Keratinocyte (primary cell): ENCODE measurements around the gene TMEM266. TPM values are rescaled to one million over a fixed set of nuclear protein-coding genes. Genes with fewer than 3 reads are reported as not detected.

Experiments
- DNase-seq: peaks from one replicate; pipeline ENCODE4 v3.0.0-alpha.2; 2011; ENCODE audit warnings: low read depth, missing footprints, low spot score
- FAIRE-seq: peaks from 2 replicates; lab custom pipeline; 2011; peaks lifted over from hg19 to GRCh38; lab: Jason Lieb, UNC
- H2AFZ ChIP-seq: 2 replicates; pipeline ENCODE4 v1.6.0; 2012; ENCODE audit warnings: low read length, control low read depth, inconsistent platforms; ENCODE audit not compliant: control insufficient read depth
- H3K27ac ChIP-seq: 2 replicates; pipeline ENCODE4 v1.5.1; 2011; ENCODE audit warnings: low read length; ENCODE audit not compliant: control insufficient read depth, insufficient read depth
- H3K27me3 ChIP-seq: 3 replicates; pipeline ENCODE4 v1.6.0; 2011; ENCODE audit warnings: low read length; ENCODE audit not compliant: control insufficient read depth, insufficient read depth; ENCODE audit errors: extremely low read depth
- H3K36me3 ChIP-seq, 2 experiments: 2 replicates in 1 of 2; 3 replicates in 1 of 2; pipeline ENCODE4 v1.5.1; 2011; ENCODE audit warnings: low read length in 2 of 2, mild to moderate bottlenecking in 1 of 2; ENCODE audit not compliant: control insufficient read depth in 2 of 2, insufficient read depth in 2 of 2; ENCODE audit errors: extremely low read depth in 1 of 2
- H3K4me1 ChIP-seq: 3 replicates; pipeline ENCODE4 v1.5.1; 2011; ENCODE audit warnings: low read length; ENCODE audit not compliant: control insufficient read depth, insufficient read depth; ENCODE audit errors: extremely low read depth
- H3K4me2 ChIP-seq: 3 replicates; pipeline ENCODE4 v1.6.0; 2011; ENCODE audit warnings: low read depth, low read length; ENCODE audit not compliant: control insufficient read depth, insufficient read depth; ENCODE audit errors: extremely low read depth
- H3K4me3 ChIP-seq, 3 experiments: fragments of 200-600 bp in 1 of 3; sonication (generic) in 1 of 3; 2 replicates in 2 of 3; 3 replicates in 1 of 3; pipeline ENCODE4 v1.5.1; 2011 to 2016; ENCODE audit warnings: low read length in 3 of 3, mild to moderate bottlenecking in 3 of 3, control low read depth in 2 of 3, inconsistent platforms in 1 of 3, low read depth in 1 of 3, mixed read lengths in 1 of 3, mixed run types in 1 of 3, moderate library complexity in 1 of 3; ENCODE audit not compliant: control insufficient read depth in 2 of 3, insufficient read depth in 2 of 3; ENCODE audit errors: extremely low read depth in 1 of 3
- H3K79me2 ChIP-seq: 2 replicates; pipeline ENCODE4 v1.6.0; 2012; ENCODE audit warnings: low read length; ENCODE audit not compliant: control insufficient read depth, insufficient read depth
- H3K9ac ChIP-seq: 3 replicates; pipeline ENCODE4 v1.6.0; 2011; ENCODE audit warnings: low read length; ENCODE audit not compliant: control insufficient read depth, insufficient read depth; ENCODE audit errors: extremely low read depth
- H3K9me1 ChIP-seq: 3 replicates; pipeline ENCODE4 v1.6.0; 2011; ENCODE audit warnings: low read length; ENCODE audit not compliant: control insufficient read depth, insufficient read depth; ENCODE audit errors: extremely low read depth
- H3K9me3 ChIP-seq: 2 replicates; pipeline ENCODE4 v1.5.1; 2012; ENCODE audit warnings: low read depth, low read length; ENCODE audit not compliant: control insufficient read depth
- H4K20me1 ChIP-seq: 3 replicates; pipeline ENCODE4 v1.6.0; 2011; ENCODE audit warnings: low read length; ENCODE audit not compliant: control insufficient read depth, insufficient read depth; ENCODE audit errors: extremely low read depth
- EZH2 ChIP-seq: IDR thresholded peaks from one replicate; pipeline ENCODE4 v1.6.1; 2012; ENCODE audit warnings: inconsistent platforms, mild to moderate bottlenecking, low read length, moderate library complexity
- dilution Hi-C: fragments of 300-500 bp; cut with MboI; formaldehyde crosslinking; loops from one replicate; pipeline ENCODE4 v1.7.0; 2020; ENCODE audit warnings: low sequenced_read_pairs; ENCODE audit not compliant: extremely low pct_ligation_motif_present
- polyA plus RNA-seq, 5 experiments: library from polyadenylated mRNA; depleted of rRNA in 3 of 5; stranded (reverse) in 3 of 5; stranded (forward) in 1 of 5; unstranded in 1 of 5; fragments of >200 nt; gene quantifications; 1 replicate in 1 of 5; 2 replicates in 3 of 5; 3 replicates in 1 of 5; pipeline versions ENCODE4 v1.2.1 to v1.2.3, GENCODE V29; 2011 to 2012; ENCODE audit warnings: missing spikeins in 2 of 5, low read depth in 1 of 5, low replicate concordance in 1 of 5
- TF ChIP-seq, protein P1 (sequence below), 3 experiments: IDR thresholded peaks in 1 of 3; conservative IDR thresholded peaks in 1 of 3; optimal IDR thresholded peaks in 1 of 3; 2 replicates in 2 of 3; 3 replicates in 1 of 3; pipeline versions ENCODE3 to v1.5.1; 2011; ENCODE audit warnings: low read length in 3 of 3, mild to moderate bottlenecking in 3 of 3, moderate library complexity in 2 of 3, control low read depth in 1 of 3, inconsistent platforms in 1 of 3; ENCODE audit not compliant: insufficient read depth in 2 of 3; ENCODE audit errors: extremely low read depth in 1 of 3

The TMEM266 gene
- polyA plus RNA-seq, 1 donor (not counting 4 experiments of a cell fraction or from before 2014, with no cell fraction given) = 0.03 TPM

DNA sequence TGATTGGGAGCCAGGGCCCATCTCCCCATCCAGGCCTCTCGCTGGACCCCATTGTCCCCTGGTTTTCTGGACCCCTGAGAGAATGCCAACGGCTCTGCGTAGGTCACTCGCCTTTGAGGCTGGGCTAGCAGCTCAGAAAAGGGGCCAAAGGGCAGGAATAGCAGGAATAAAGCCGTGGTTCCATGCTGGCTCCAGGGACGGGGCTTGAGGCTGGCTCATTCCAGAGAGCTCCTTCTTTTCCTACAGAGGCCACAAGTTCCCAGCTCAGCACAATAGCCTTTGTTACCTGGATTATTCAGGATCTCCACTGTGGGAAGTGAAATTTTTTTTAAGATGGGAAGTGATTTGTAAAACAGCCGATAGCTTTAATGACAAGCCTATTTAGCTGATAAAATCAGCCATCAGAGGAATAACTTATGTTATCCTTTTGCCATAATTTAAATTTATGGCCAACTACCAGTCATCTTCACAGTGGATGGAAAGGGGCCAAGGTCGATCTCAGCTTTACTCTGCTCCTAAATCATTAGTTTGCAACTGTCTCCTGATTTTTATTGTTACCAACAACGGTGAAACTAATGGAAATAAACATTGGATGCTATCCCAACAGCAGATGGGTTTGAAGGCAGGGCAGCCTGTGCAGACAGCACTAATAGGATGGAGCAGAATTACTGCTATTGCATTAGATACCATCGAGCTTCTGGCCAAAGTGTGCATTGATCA, 124.3 kb downstream of the TMEM266 start:
- dilution Hi-C loops = no loop called here
- DNase-seq (no peak), FAIRE-seq (no peak)
- H2AFZ ChIP-seq = no peak overlapping the region
- H3K9me1 ChIP-seq = no peaks in the 10 kb centered on the region
- no peak overlapping the region for H3K9ac ChIP-seq
- H4K20me1 ChIP-seq = no peaks in the 10 kb centered on the region
- TF ChIP-seq, protein P1, sequence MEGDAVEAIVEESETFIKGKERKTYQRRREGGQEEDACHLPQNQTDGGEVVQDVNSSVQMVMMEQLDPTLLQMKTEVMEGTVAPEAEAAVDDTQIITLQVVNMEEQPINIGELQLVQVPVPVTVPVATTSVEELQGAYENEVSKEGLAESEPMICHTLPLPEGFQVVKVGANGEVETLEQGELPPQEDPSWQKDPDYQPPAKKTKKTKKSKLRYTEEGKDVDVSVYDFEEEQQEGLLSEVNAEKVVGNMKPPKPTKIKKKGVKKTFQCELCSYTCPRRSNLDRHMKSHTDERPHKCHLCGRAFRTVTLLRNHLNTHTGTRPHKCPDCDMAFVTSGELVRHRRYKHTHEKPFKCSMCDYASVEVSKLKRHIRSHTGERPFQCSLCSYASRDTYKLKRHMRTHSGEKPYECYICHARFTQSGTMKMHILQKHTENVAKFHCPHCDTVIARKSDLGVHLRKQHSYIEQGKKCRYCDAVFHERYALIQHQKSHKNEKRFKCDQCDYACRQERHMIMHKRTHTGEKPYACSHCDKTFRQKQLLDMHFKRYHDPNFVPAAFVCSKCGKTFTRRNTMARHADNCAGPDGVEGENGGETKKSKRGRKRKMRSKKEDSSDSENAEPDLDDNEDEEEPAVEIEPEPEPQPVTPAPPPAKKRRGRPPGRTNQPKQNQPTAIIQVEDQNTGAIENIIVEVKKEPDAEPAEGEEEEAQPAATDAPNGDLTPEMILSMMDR (optimal IDR thresholded peaks at IDR 0.05 in 1 of 3, IDR thresholded peaks at IDR 0.05 in 1 of 3, conservative IDR thresholded peaks at IDR 0.05 in 1 of 3; ENCODE audit: extremely low read depth in 1 of 3, insufficient read depth in 2 of 3, low read length in 3 of 3) = no peak
- H3K27me3 ChIP-seq = no peaks in the 10 kb centered on the region
- H3K4me2 ChIP-seq = no peak overlapping the region
- H3K36me3 ChIP-seq = no peaks in the 10 kb centered on the region
- no peaks in the 10 kb centered on the region for H3K9me3 ChIP-seq
- H3K79me2 ChIP-seq = no peaks in the 10 kb centered on the region
- peaks cover 5% of the 10 kb centered on the region for H3K4me1 ChIP-seq
- H3K27ac ChIP-seq = no peak overlapping the region
- no peak overlapping the region for H3K4me3 ChIP-seq

- no peak for FAIRE-seq
- dilution Hi-C loops = no loop called here
- DNase-seq = no peak
Observed at GRCh38 chr15:76184650-76185035, 124.9 kb downstream of the TMEM266 start.

More at GRCh38 chr15:76184650-76185035, 124.9 kb downstream of the TMEM266 start:
- Histone ChIP-seq H3K4me3 (no peak overlapping the region), H3K4me2 (no peak overlapping the region), H3K79me2 (no peaks in the 10 kb centered on the region), H2AFZ (no peak overlapping the region), H3K9me3 (no peaks in the 10 kb centered on the region), H3K36me3 (no peaks in the 10 kb centered on the region), H3K9ac (no peak overlapping the region), H3K9me1 (no peaks in the 10 kb centered on the region), H3K27me3 (no peaks in the 10 kb centered on the region), H4K20me1 (no peaks in the 10 kb centered on the region), H3K4me1 (peaks cover 5% of the 10 kb centered on the region), H3K27ac (no peak overlapping the region)
- TF ChIP-seq EZH2 = no peak
- TF ChIP-seq, protein P1 (optimal IDR thresholded peaks at IDR 0.05 in 1 of 3, IDR thresholded peaks at IDR 0.05 in 1 of 3, conservative IDR thresholded peaks at IDR 0.05 in 1 of 3; ENCODE audit: extremely low read depth in 1 of 3, insufficient read depth in 2 of 3, low read length in 3 of 3) = no peak
